Stimulated activated CD4-positive, alpha-beta T cell treated with anti-CD3 and anti-CD28 coated beads, Interleukin-15, amount 100 ng/mL, for 24 hours (primary cell): ENCODE results near the gene PLXNB2.

Experiments used
- DNase-seq: peaks from one replicate; pipeline ENCODE4 v3.0.0-alpha.2; 2020

Gene PLXNB2

GRCh38 chr22:50296658-50297490, 10.6 kb downstream of the PLXNB2 start:
- DNase-seq: no peak

- DNase-seq: no peak
Measured at GRCh38 chr22:50294319-50294656, 13.2 kb downstream of the PLXNB2 start.

DNA sequence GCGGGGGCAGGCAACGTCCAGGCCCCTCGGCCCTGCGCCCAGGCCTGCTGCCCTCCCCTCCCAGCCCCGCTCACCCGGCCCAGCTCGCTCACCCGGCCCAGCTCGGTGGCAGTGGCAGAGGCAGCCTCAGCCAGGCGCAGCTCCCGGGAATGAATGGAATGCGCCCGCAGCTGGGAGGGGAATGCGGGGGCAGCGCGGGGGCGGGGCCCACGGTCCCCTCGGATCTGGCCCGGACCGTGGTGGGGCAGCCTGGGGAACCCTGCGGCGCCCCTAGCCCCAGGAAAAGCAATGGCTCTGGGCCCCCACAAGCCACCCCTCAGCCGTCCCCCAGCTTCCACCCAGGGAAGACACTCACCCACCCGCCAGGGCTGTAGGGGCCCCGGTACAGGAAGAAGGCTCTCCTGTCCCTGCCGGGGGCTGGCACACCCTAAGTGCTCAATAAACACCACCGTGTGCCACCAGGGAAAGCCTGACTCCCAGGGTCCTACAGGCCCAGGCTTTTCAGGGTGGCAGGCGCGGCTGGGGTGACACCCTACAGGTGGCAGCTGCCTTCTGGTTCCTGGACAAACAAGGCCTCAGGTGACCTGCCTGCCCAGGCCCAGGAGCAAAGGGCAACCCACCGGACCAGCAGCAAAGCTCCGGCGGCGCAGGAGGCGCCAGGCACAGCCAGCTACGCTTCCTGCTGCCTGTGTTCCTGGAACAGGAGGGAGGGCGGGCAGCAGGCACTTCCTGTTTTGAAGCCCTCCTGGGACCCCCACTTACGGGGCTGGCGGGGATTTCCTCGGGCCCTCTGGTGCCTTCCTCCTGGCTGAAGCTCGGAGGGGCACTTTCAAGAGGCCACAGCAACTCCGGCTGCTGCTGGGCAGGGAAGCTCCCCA, 13.8 kb downstream of the PLXNB2 start:
- DNase-seq: no peak

GRCh38 chr22:50292643-50293440, 14.6 kb downstream of the PLXNB2 start:
- no peak for DNase-seq

GRCh38 chr22:50289942-50290630, 17.4 kb downstream of the PLXNB2 start:
- no peak for DNase-seq

DNA sequence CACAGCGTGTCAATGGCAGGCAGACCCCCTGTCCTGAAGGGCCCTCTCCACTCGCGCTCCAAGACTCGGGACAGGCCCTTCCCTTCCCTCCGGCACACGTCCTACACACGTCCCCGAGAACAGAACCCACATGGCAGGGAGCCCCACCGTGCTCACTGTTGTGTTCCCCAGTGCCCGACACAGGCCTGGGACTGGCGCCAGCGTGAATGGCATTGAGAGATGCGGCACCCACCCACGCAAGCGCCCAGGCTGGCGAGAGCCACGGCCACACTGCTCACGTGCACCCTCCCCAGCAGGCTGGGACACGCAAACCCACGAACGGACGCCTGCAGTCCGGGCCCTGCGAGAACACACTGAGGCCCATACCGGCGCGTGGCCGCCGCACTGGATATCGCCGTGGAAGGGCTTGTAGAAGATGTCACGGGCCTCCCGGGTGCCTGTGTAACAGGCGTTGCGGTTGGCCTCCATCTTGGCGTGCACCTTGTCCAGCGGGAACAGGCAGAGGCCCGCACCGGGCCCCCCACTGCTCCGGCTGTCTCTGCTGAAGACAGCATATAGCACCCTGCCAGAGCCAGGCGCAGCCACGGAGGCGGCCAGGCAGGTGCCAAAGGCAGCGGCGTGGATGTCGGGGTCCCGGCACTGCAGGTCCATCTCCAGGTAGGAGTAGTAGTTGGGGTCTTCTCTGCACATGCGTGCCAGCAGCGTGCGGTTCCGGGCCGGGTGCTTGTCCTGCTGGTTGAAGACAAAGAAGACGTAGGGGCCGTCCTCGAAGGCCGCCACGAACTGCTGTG, 18.1 kb downstream of the PLXNB2 start:
- DNase-seq: no peak

DNA sequence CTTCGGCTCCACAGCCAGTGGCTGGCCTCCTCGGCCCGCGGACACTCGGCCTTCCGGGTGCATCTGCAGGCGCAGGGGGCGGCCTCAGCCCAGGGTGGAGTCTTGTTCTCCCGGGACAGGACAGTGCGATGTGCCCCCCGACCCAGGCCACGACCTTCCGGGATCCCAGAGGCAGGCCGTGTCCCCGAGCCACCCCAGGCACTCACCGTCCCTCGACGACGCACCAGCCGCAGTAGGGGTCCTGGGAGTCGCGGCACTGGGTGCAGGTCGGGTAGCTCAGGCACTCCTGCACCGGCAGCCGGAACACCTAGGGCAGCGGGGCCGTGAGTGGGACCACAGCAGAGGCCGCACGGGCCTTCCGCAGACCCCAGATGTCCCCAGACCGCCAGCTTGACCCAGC, 19.7 kb downstream of the PLXNB2 start:
- DNase-seq: no peak

- DNase-seq: no peak
Measured at GRCh38 chr22:50286701-50287318, 20.6 kb downstream of the PLXNB2 start.

DNA sequence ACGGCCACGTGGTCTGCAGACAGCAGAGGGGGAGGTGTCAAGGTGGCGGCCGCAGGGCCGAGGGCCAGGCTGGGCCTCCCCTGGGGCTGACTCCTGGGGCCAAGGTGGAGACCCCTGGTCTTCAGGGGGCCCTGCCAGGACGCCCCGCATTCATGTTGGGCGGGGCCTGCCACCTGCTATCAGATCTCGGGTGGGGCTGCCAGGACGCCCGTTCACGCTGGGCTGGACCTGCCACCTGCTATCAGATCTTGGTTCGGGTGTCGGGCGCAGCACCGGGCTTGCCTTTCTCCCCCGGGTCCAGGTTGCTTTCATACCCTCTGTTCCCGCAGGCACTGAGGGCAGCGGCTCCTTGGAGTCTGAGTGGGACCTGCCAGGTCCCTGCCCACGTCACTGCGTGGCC, 21.2 kb downstream of the PLXNB2 start:
- no peak for DNase-seq

GRCh38 chr22:50285568-50286229, 21.7 kb downstream of the PLXNB2 start:
- no peak for DNase-seq

- no peak for DNase-seq
Measured at GRCh38 chr22:50284479-50284878, 23.0 kb downstream of the PLXNB2 start.

DNA sequence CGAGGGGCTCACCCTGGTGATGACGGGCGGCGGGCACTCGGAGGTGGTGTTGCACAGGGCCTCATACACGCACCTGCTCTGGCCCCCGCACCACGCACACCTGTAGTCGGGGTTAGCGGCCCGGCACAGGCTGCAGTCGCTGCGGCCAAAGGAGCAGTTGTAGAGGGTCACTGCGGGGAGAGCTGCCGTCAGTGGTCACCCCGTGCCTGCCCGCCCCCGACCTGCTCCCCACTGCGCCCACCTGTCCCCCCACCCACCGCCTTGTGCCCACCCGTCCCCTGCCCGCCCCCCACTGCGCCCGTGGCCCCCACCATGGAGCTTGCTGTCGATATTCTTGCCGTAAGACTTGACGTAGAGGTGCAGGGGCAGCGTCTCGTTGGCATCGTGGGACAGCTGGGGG, 23.6 kb downstream of the PLXNB2 start:
- no peak for DNase-seq

GRCh38 chr22:50282361-50283155, 24.9 kb downstream of the PLXNB2 start:
- no peak for DNase-seq

- no peak for DNase-seq
Measured at GRCh38 chr22:50281957-50282356, 25.5 kb downstream of the PLXNB2 start.

GRCh38 chr22:50281384-50281760, 26.1 kb downstream of the PLXNB2 start:
- DNase-seq: no peak

GRCh38 chr22:50280708-50281383, 26.6 kb downstream of the PLXNB2 start:
- no peak for DNase-seq

DNA sequence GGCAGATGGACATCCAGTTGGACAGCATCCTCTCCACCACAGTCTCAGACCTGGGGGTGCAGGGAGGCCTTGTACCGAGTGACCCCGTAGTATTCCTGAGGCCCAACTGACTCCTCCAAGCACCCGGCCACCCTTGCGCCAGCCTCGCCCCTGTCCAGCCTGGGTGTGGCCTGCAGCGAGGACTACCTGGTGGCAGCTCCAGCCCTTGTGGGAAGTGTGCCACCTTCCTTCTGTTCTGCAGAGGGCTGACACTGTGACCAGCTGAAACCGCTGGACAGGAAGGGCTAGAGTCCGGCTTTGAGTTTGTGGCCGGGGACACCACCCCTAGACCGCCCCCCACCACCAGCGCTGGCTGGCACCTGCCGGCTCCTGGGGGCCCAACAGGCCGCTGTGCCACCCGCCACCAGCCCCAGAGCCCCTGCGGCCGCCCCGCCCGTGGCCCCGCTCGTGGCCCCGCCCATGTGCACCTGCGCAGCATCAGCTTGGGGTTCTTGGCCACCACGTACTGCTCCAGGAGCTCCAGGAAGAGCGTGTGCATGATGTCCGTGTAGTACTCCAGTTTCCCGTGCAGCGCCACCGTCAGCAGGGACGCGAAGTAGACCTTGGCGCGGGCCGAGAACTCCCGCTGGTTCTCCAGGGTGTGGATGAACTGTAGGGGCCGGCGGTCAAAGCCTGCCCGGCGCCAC, 27.3 kb downstream of the PLXNB2 start:
- no peak for DNase-seq

- DNase-seq: no peak
Measured at GRCh38 chr22:50278956-50279619, 28.4 kb downstream of the PLXNB2 start.
